ENCODE data around the gene ARHGAP26.

GRCh38 chr5:143173139-143173889 is 403.1 kb downstream of the ARHGAP26 start:
- TF ChIP-seq CTCF (IDR thresholded peaks at IDR 0.05; ENCODE audit: low read depth, low read length, missing input control), result no peak
- TF ChIP-seq REST (IDR thresholded peaks at IDR 0.05), result no peak
- no peak for TF ChIP-seq FOXA1 (IDR thresholded peaks at IDR 0.05)
- no peak for TF ChIP-seq MAX (IDR thresholded peaks at IDR 0.05)
- no peak for TF ChIP-seq JUND (IDR thresholded peaks at IDR 0.05)
- TF ChIP-seq RAD21 (IDR thresholded peaks at IDR 0.05), result no peak

All from liver (tissue), 3 donors.